ENCODE measurements around the gene PI16.
"Not testable (repeated sequence)": the region's sequence is repeated elsewhere in the genome, so short reads cannot be mapped to it uniquely, and the experiment has no call there.

PI16 gene

GRCh38 chr6:36971921-36972673, 17.6 kb downstream of the PI16 start:
- DNase-seq (ENCODE audit: low read depth in 2 of 3, low spot score in 1 of 3) = no peak

GRCh38 chr6:36973190-36973589, 18.7 kb downstream of the PI16 start:
- DNase-seq (ENCODE audit: low read depth in 2 of 3, low spot score in 1 of 3) = no peak

- no peak for DNase-seq (ENCODE audit: low read depth in 2 of 3, low spot score in 1 of 3)
These were observed 19.1 kb downstream of the PI16 start for GRCh38 chr6:36973647-36974046.

GRCh38 chr6:36975231-36976006, 20.9 kb downstream of the PI16 start:
- no peak for DNase-seq (ENCODE audit: low read depth in 2 of 3, low spot score in 1 of 3)

- no peak for DNase-seq (ENCODE audit: low read depth in 2 of 3, low spot score in 1 of 3)
These were observed 21.4 kb downstream of the PI16 start for GRCh38 chr6:36976007-36976264.

- no peak for DNase-seq (ENCODE audit: low read depth in 2 of 3, low spot score in 1 of 3)
These were observed 22.0 kb downstream of the PI16 start for GRCh38 chr6:36976509-36976908.

- DNase-seq (ENCODE audit: low read depth in 2 of 3, low spot score in 1 of 3) = no peak
These were observed 22.4 kb downstream of the PI16 start for GRCh38 chr6:36976931-36977330.

- no peak for DNase-seq (ENCODE audit: low read depth in 2 of 3, low spot score in 1 of 3)
These were observed 23.0 kb downstream of the PI16 start for GRCh38 chr6:36977470-36977941.

GRCh38 chr6:36978421-36979346, 24.1 kb downstream of the PI16 start:
- DNase-seq (ENCODE audit: low read depth in 2 of 3, low spot score in 1 of 3) = no peak

GRCh38 chr6:36979347-36979742, 24.8 kb downstream of the PI16 start:
- no peak for DNase-seq (ENCODE audit: low read depth in 2 of 3, low spot score in 1 of 3)

- no peak for DNase-seq (ENCODE audit: low read depth in 2 of 3, low spot score in 1 of 3)
These were observed 25.6 kb downstream of the PI16 start for GRCh38 chr6:36980129-36980528.

GRCh38 chr6:36980876-36981619, 26.5 kb downstream of the PI16 start:
- no peak for DNase-seq (ENCODE audit: low read depth in 2 of 3, low spot score in 1 of 3)

GRCh38 chr6:36983538-36983937, 29.0 kb downstream of the PI16 start:
- DNase-seq (ENCODE audit: low read depth in 2 of 3, low spot score in 1 of 3) = no peak

- DNase-seq (ENCODE audit: low read depth in 2 of 3, low spot score in 1 of 3) = peak; percentile 54 to 60 (median 56)
These were observed 30.3 kb downstream of the PI16 start for GRCh38 chr6:36984581-36985416.

- no peak for DNase-seq (ENCODE audit: low read depth in 2 of 3, low spot score in 1 of 3)
These were observed 30.9 kb downstream of the PI16 start for GRCh38 chr6:36985417-36985807.

- peak; percentile 70 to 85 (median 72) for DNase-seq (ENCODE audit: low read depth in 2 of 3, low spot score in 1 of 3)
These were observed 31.5 kb downstream of the PI16 start, which contains the start of gene MTCH1 for GRCh38 chr6:36985808-36986703. MTCH1 (minus strand) TSS chr6:36986196; CDS start chr6:36986173, 23 bp downstream.

- DNase-seq (ENCODE audit: low read depth in 2 of 3, low spot score in 1 of 3) = peak in 1 of 3 donors; percentile 19
These were observed 32.1 kb downstream of the PI16 start for GRCh38 chr6:36986704-36987047.

GRCh38 chr6:36989264-36989663, 34.7 kb downstream of the PI16 start:
- DNase-seq (ENCODE audit: low read depth in 2 of 3, low spot score in 1 of 3) = no peak

- not testable (repeated sequence) for DNase-seq (ENCODE audit: low read depth in 2 of 3, low spot score in 1 of 3)
These were observed 35.9 kb downstream of the PI16 start for GRCh38 chr6:36990401-36990800.
